Measurements from ENCODE around the gene KATNBL1.

Gene KATNBL1

DNA sequence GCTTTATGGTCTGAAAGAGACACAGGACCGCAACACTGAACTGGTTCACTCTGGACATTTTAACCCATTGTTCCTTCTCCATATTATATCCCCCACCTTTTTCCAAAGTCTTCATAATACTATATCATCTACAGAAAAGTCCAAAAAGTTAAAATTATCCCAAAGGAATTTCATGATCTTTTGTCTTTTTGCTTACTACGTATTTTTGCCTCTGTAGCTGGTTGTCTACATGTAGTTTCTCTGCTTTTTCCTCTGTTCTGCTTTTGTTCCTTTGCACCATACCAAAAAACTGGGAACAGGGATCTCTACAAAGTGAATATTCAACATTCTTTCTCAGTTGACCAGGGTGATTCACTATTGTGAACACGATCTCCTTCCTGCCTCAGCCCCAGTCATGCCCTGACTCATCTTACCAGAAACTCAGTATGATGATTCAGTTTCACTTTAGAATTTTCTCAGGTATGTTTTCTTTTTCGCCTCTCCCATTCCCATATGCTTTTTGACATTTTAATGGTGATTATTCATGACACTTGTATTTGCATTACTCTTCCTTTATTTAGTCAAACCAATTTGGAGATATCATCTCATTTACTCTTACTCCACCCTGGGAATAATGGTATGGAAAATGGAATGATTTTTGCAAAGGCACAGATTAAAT is 29.4 kb upstream of the KATNBL1 start:
- TF ChIP-seq, protein P1, sequence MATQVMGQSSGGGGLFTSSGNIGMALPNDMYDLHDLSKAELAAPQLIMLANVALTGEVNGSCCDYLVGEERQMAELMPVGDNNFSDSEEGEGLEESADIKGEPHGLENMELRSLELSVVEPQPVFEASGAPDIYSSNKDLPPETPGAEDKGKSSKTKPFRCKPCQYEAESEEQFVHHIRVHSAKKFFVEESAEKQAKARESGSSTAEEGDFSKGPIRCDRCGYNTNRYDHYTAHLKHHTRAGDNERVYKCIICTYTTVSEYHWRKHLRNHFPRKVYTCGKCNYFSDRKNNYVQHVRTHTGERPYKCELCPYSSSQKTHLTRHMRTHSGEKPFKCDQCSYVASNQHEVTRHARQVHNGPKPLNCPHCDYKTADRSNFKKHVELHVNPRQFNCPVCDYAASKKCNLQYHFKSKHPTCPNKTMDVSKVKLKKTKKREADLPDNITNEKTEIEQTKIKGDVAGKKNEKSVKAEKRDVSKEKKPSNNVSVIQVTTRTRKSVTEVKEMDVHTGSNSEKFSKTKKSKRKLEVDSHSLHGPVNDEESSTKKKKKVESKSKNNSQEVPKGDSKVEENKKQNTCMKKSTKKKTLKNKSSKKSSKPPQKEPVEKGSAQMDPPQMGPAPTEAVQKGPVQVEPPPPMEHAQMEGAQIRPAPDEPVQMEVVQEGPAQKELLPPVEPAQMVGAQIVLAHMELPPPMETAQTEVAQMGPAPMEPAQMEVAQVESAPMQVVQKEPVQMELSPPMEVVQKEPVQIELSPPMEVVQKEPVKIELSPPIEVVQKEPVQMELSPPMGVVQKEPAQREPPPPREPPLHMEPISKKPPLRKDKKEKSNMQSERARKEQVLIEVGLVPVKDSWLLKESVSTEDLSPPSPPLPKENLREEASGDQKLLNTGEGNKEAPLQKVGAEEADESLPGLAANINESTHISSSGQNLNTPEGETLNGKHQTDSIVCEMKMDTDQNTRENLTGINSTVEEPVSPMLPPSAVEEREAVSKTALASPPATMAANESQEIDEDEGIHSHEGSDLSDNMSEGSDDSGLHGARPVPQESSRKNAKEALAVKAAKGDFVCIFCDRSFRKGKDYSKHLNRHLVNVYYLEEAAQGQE (IDR thresholded peaks at IDR 0.05; ENCODE audit: insufficient replicate concordance, low read depth), result no peak
- TF ChIP-seq GABPA (IDR thresholded peaks at IDR 0.05; ENCODE audit: low read depth) (no peak), SPI1 (IDR thresholded peaks at IDR 0.05; ENCODE audit: borderline replicate concordance, low read depth) (no peak), POLR2AphosphoS5 (IDR thresholded peaks at IDR 0.05; ENCODE audit: low read depth) (no peak)
- TF ChIP-seq, protein P2, sequence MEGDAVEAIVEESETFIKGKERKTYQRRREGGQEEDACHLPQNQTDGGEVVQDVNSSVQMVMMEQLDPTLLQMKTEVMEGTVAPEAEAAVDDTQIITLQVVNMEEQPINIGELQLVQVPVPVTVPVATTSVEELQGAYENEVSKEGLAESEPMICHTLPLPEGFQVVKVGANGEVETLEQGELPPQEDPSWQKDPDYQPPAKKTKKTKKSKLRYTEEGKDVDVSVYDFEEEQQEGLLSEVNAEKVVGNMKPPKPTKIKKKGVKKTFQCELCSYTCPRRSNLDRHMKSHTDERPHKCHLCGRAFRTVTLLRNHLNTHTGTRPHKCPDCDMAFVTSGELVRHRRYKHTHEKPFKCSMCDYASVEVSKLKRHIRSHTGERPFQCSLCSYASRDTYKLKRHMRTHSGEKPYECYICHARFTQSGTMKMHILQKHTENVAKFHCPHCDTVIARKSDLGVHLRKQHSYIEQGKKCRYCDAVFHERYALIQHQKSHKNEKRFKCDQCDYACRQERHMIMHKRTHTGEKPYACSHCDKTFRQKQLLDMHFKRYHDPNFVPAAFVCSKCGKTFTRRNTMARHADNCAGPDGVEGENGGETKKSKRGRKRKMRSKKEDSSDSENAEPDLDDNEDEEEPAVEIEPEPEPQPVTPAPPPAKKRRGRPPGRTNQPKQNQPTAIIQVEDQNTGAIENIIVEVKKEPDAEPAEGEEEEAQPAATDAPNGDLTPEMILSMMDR (IDR thresholded peaks at IDR 0.05; ENCODE audit: insufficient read depth, low read length), result no peak
- H3K27ac ChIP-seq (replicated peaks), result no peak overlapping the region
- no peaks in the 10 kb centered on the region for H3K27me3 ChIP-seq (ENCODE audit: insufficient read depth, poor library complexity, severe bottlenecking)
- H3K4me3 ChIP-seq (replicated peaks; ENCODE audit: insufficient read depth, low read length), result no peak overlapping the region
- DNase-seq (ENCODE audit: low read depth in 1 of 2, low spot score in 1 of 2), result no peak

DNA sequence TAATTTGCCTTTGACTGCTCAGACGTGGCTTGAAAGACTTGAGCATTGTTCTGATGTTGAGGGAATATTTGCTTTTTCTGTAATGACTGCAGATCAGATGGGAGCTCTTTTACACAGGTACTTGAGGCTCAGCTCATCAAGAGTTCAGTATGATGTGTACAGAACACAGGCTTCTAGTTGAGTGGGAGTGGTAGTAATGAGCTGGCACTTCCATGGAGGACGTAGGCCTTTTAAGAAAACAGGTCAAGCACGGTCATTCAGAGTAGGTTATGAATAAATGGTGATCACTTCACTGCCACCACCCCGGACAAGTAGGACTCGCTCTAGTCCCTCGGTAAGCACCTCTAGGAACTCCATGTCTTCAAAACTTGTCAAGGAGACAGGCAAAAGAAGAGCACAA is 23.7 kb upstream of the KATNBL1 start:
- H3K27ac ChIP-seq (replicated peaks), result no peak overlapping the region
- DNase-seq (ENCODE audit: low read depth in 1 of 2, low spot score in 1 of 2), result no peak

DNA sequence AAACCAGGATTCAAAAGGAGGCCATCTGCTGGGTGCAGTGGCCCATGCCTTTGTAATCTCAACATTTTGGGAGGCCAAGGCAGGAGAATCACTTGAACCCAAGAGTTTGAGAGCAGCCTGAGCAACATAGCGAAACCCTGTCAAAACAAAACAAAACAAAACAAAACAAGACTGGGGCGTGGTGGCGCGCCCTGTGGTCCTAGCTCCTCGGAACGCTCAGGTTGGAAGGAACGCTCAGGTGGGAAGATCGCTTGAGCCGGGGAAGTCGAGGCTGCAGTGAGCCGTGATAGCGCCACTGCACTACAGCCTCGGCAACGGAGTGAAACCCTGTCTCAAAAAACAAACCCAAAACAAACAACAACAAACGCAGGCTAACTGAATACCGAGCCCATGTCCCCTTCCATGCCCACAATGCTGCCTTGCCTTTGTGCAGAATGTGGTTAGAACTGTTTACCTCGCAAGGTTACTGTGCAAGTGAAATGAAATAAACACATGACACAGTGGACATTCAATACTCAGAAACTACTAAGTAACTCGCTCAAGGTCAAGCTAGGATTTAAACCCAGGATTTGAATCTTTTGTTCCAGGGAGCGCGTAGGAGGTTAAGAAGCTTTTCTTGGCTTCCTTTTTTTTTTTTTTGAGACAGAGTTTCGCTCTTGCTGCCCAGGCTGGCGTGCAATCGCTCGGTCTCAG is 14.2 kb upstream of the KATNBL1 start:
- peak overlapping the region; percentile 87 for H3K4me3 ChIP-seq (replicated peaks; ENCODE audit: insufficient read depth, low read length)
- TF ChIP-seq, protein P1 (IDR thresholded peaks at IDR 0.05; ENCODE audit: insufficient replicate concordance, low read depth), result peak; percentile 3
- TF ChIP-seq POLR2AphosphoS5 (IDR thresholded peaks at IDR 0.05; ENCODE audit: low read depth) (no peak), GABPA (IDR thresholded peaks at IDR 0.05; ENCODE audit: low read depth) (no peak), SPI1 (IDR thresholded peaks at IDR 0.05; ENCODE audit: borderline replicate concordance, low read depth) (peak; percentile 32; the same call in 1 of the 2 replicates)
- TF ChIP-seq, protein P2 (IDR thresholded peaks at IDR 0.05; ENCODE audit: insufficient read depth, low read length), result no peak
- H3K27ac ChIP-seq (replicated peaks), result peak overlapping the region; percentile 97
- DNase-seq (ENCODE audit: low read depth in 1 of 2, low spot score in 1 of 2), result peak; percentile 21 to 25
- H3K27me3 ChIP-seq (ENCODE audit: insufficient read depth, poor library complexity, severe bottlenecking), result no peaks in the 10 kb centered on the region

More for the DNA sequence above, 23.7 kb upstream of the KATNBL1 start:
- no peak overlapping the region for H3K4me3 ChIP-seq (replicated peaks; ENCODE audit: insufficient read depth, low read length)
- H3K27me3 ChIP-seq (ENCODE audit: insufficient read depth, poor library complexity, severe bottlenecking), result no peaks in the 10 kb centered on the region
- no peak for TF ChIP-seq SPI1 (IDR thresholded peaks at IDR 0.05; ENCODE audit: borderline replicate concordance, low read depth)
- TF ChIP-seq, protein P2 (IDR thresholded peaks at IDR 0.05; ENCODE audit: insufficient read depth, low read length), result no peak
- no peak for TF ChIP-seq POLR2AphosphoS5 (IDR thresholded peaks at IDR 0.05; ENCODE audit: low read depth)
- TF ChIP-seq, protein P1 (IDR thresholded peaks at IDR 0.05; ENCODE audit: insufficient replicate concordance, low read depth), result no peak
- no peak for TF ChIP-seq GABPA (IDR thresholded peaks at IDR 0.05; ENCODE audit: low read depth)
